AG04450 (cell line): ENCODE measurements around the gene PHF1. TPM values are rescaled to one million over a fixed set of nuclear protein-coding genes. Genes with fewer than 3 reads are reported as not detected.

Experiments used
- CTCF ChIA-PET: fragments of 300-600, 350-600 bp; formaldehyde crosslinking; extraction: SDS; loops from one replicate; lab custom pipeline; 2022; ENCODE audit warnings: antibody characterized with exemption, inconsistent platforms; lab: Charles Lee
- POLR2A ChIA-PET: fragments of 350-600 bp; formaldehyde crosslinking; extraction: SDS; loops from one replicate; lab custom pipeline; 2021; ENCODE audit warnings: antibody characterized with exemption, inconsistent platforms; lab: Yijun Ruan, JAX
- DNase-seq: peaks from one replicate; pipeline ENCODE4 v3.0.0-alpha.2; 2011; ENCODE audit warnings: low read depth, low spot score
- H3K27ac ChIP-seq: one replicate; pipeline ENCODE4 v1.5.1; 2012; ENCODE audit warnings: low read depth, low read length, control low read depth
- H3K27me3 ChIP-seq: one replicate; pipeline ENCODE4 v1.6.0; 2012; ENCODE audit warnings: low read length; ENCODE audit not compliant: control insufficient read depth, insufficient read depth
- H3K4me3 ChIP-seq: 2 replicates; pipeline ENCODE4 v1.5.1; 2011; ENCODE audit warnings: mild to moderate bottlenecking, low read depth, low read length, control low read depth
- H3K9me3 ChIP-seq: 2 replicates; pipeline ENCODE4 v1.5.1; 2012; ENCODE audit warnings: low read length; ENCODE audit not compliant: control insufficient read depth, insufficient read depth
- polyA plus RNA-seq: library from polyadenylated mRNA; depleted of rRNA; stranded (reverse); fragments of >200 nt; gene quantifications from 2 replicates; pipeline ENCODE4 v1.2.3, GENCODE V29; 2011
- TF ChIP-seq, protein P1 (sequence below): IDR thresholded peaks from 2 replicates; pipeline ENCODE4 v1.5.1; 2011; ENCODE audit warnings: low read depth, low read length, control low read depth, inconsistent platforms

The PHF1 gene
- polyA plus RNA-seq, 1 experiment = 26.6 TPM

DNA sequence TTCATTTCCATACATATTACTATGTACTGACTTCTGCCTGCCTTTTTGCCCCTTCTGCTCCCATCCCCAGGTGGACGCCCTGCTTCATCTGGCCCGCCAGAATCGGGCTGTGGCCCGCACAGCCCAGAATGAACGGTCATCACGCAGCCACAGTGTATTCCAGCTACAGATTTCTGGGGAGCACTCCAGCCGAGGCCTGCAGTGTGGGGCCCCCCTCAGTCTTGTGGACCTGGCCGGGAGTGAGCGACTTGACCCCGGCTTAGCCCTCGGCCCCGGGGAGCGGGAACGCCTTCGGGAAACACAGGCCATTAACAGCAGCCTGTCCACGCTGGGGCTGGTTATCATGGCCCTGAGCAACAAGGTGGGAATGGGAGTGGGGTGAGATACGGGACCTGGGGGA lies 4.7 kb upstream of the PHF1 start:
- no peak for DNase-seq
- ChIA-PET POLR2A (no interaction called here), CTCF (interaction anchor here (0.9 kb wide), 1 partner anchor 15 kb away, joined by 3 read pairs; no protein-coding TSS in a partner anchor)
- no peaks in the 10 kb centered on the region for H3K27me3 ChIP-seq
- H3K9me3 ChIP-seq = no peaks in the 10 kb centered on the region
- TF ChIP-seq, protein P1, sequence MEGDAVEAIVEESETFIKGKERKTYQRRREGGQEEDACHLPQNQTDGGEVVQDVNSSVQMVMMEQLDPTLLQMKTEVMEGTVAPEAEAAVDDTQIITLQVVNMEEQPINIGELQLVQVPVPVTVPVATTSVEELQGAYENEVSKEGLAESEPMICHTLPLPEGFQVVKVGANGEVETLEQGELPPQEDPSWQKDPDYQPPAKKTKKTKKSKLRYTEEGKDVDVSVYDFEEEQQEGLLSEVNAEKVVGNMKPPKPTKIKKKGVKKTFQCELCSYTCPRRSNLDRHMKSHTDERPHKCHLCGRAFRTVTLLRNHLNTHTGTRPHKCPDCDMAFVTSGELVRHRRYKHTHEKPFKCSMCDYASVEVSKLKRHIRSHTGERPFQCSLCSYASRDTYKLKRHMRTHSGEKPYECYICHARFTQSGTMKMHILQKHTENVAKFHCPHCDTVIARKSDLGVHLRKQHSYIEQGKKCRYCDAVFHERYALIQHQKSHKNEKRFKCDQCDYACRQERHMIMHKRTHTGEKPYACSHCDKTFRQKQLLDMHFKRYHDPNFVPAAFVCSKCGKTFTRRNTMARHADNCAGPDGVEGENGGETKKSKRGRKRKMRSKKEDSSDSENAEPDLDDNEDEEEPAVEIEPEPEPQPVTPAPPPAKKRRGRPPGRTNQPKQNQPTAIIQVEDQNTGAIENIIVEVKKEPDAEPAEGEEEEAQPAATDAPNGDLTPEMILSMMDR = no peak
- no peak overlapping the region for H3K27ac ChIP-seq
- no peak overlapping the region for H3K4me3 ChIP-seq

DNA sequence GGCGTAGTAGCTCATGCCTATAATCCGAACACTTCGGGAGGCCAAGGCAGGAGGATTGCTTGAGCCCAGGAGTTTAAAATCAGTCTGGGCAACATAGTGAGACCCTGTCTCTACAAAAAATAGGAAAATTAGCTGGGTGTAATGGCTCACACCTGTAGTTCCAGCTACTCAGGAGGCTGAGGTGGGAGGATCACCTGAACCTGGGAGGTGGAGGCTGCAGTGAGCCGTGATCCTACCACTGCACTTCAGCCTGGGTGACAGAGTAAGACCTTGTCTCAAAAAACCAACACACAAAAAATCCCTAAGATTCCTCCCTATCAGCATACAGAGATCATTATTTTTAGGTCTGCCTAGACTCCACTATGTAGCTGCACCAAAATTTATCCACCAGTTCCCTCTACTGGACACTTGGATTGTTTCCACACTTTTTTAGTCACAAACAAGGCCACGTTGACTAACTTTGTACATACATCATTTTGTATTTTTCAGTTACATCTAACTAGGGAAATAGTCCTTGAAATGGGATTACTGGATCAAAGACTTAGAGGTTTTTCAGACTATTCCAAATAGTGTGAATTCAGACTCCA lies 3.6 kb upstream of the PHF1 start:
- POLR2A ChIA-PET = interaction anchor here (0.6 kb wide), 1 partner anchor 237 kb away, joined by 3 read pairs; no protein-coding TSS in a partner anchor
- no peak overlapping the region for H3K4me3 ChIP-seq
- CTCF ChIA-PET = interaction anchor here (0.6 to 2.3 kb wide), 4 partner anchors 17 to 523 kb away, joined by 3 to 11 read pairs (median 4); partner anchors contain the start of gene B3GALT4
- peak overlapping the region; percentile 21 for H3K27ac ChIP-seq
- no peak for DNase-seq
- H3K27me3 ChIP-seq = no peaks in the 10 kb centered on the region
- TF ChIP-seq, protein P1 = peak; percentile 35; the same call in 1 of the 2 replicates
- no peaks in the 10 kb centered on the region for H3K9me3 ChIP-seq

DNA sequence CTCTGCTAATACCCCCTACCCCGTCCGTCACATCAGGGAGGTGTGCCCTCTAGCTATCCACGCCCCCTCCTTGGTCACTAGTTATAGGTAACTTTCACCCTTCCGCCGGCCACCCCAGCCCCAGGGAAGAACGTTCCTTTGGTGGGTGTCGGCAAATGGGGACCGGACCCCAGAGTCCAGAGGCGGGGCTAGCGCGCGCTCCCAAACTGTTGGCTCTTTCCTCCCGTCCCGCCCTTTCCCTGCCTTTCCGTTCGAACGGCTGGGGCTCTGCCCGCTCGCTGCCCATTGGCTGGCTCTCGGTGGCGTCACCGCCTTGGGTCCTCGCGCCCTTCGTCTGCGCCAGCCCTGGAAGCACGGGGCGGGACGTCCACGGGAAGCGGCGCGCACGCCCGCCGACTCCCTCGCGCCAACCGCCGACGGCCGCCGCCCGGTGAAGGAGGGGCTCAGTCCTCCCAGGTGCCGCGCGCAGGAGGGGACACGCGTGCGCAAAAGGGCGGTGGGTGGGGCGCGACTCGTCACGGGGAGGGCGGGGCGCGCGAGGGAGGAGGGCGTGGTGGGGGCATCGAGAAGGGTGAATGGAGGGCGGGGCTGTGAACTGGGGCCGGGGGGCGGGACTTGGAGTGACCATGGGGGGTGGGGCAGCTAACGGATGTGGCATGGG lies 634 bp upstream of the PHF1 start:
- CTCF ChIA-PET = interaction anchor here (0.6 to 1.2 kb wide), 2 partner anchors 16 to 21 kb away, joined by 3 read pairs; no protein-coding TSS in a partner anchor
- H3K27ac ChIP-seq = peak overlapping the region; percentile 85
- DNase-seq = peak; percentile 94
- H3K9me3 ChIP-seq = no peaks in the 10 kb centered on the region
- peak overlapping the region; percentile 80 for H3K4me3 ChIP-seq
- TF ChIP-seq, protein P1 = no peak
- no peaks in the 10 kb centered on the region for H3K27me3 ChIP-seq
- POLR2A ChIA-PET = interaction anchor here (0.6 to 1.3 kb wide), 4 partner anchors 16 to 438 kb away, joined by 3 to 6 read pairs (median 4); no protein-coding TSS in a partner anchor

DNA sequence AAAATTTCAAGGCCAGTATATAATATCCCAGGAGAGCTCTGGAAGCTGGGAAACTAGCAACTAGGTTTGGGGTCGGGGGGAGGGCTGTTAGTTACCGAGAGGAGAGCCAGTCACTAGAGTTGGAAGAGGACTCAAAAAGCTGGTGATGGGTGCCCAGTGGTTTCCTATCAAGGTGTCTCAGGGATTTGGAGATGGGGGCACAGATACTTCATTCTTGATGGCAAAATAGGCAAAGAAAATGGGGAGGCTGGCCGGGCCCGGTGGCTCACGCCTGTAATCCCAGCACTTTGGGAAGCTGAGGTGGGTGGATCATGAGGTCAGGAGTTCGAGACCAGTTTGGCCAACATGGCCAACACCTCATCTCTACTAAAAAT lies 805 bp downstream of the PHF1 start:
- ChIA-PET CTCF (interaction anchor here (0.5 kb wide), 1 partner anchor 110 kb away, joined by 7 read pairs; no protein-coding TSS in a partner anchor), POLR2A (interaction anchor here (0.6 kb wide), 1 partner anchor 94 kb away, joined by 3 read pairs; the partner anchor contains the start of gene ZBTB22)
- peak overlapping the region; percentile 80 for H3K4me3 ChIP-seq
- H3K27ac ChIP-seq = peak overlapping the region; percentile 39
- H3K27me3 ChIP-seq = no peaks in the 10 kb centered on the region
- no peak for DNase-seq
- no peaks in the 10 kb centered on the region for H3K9me3 ChIP-seq
- TF ChIP-seq, protein P1 = no peak
